HG02852 (cell line): Measurements from ENCODE around the gene ETDC.

ENCODE experiments used
- ATAC-seq: cut with Tn5 transposase; IDR thresholded peaks from one replicate; pipeline ENCODE4 v1.9.1; 2021; ENCODE audit warnings: mild to moderate bottlenecking, moderate library complexity; ENCODE audit not compliant: unreplicated experiment

ETDC gene

GRCh38 chrX:135345107-135345589 lies 35.9 kb downstream of the ETDC start:
- no peak for ATAC-seq

GRCh38 chrX:135346975-135347374 lies 37.7 kb downstream of the ETDC start:
- no peak for ATAC-seq

GRCh38 chrX:135347381-135348016 lies 38.2 kb downstream of the ETDC start:
- ATAC-seq = no peak

- ATAC-seq = no peak
Observed at GRCh38 chrX:135354288-135354687, 45.0 kb downstream of the ETDC start.
